GF-D8 (cell line): ENCODE data around the gene SNAI3.

ENCODE experiments used
- DNase-seq: peaks from one replicate; lab custom pipeline; 2025; lab: John Stamatoyannopoulos, UW

SNAI3 gene

GRCh38 chr16:88703486-88704309 lies 17.4 kb upstream of the SNAI3 start:
- DNase-seq: peak; percentile 94

- DNase-seq: peak; percentile 61
Observed at GRCh38 chr16:88702371-88703210, 16.3 kb upstream of the SNAI3 start.

GRCh38 chr16:88701581-88702370 lies 15.5 kb upstream of the SNAI3 start:
- DNase-seq: no peak

GRCh38 chr16:88700636-88701482 lies 14.6 kb upstream of the SNAI3 start:
- peak; percentile 96 for DNase-seq

GRCh38 chr16:88700322-88700635 lies 14.0 kb upstream of the SNAI3 start:
- no peak for DNase-seq

GRCh38 chr16:88699180-88699579 lies 12.9 kb upstream of the SNAI3 start:
- DNase-seq: no peak

GRCh38 chr16:88698646-88699045 lies 12.3 kb upstream of the SNAI3 start:
- no peak for DNase-seq

GRCh38 chr16:88697831-88698615 lies 11.7 kb upstream of the SNAI3 start:
- DNase-seq: no peak

- DNase-seq: no peak
Observed at GRCh38 chr16:88697116-88697830, 11.0 kb upstream of the SNAI3 start.

GRCh38 chr16:88696441-88696840 lies 10.1 kb upstream of the SNAI3 start:
- no peak for DNase-seq

- DNase-seq: no peak
Observed at GRCh38 chr16:88695753-88696152, 9.4 kb upstream of the SNAI3 start.

GRCh38 chr16:88695218-88695617 lies 8.9 kb upstream of the SNAI3 start:
- DNase-seq: no peak

GRCh38 chr16:88694221-88695087 lies 8.1 kb upstream of the SNAI3 start:
- no peak for DNase-seq

- no peak for DNase-seq
Observed at GRCh38 chr16:88693420-88694177, 7.3 kb upstream of the SNAI3 start.

GRCh38 chr16:88692861-88693260 lies 6.6 kb upstream of the SNAI3 start:
- no peak for DNase-seq

- peak; percentile 85 for DNase-seq
Observed at GRCh38 chr16:88691924-88692560, 5.7 kb upstream of the SNAI3 start.

GRCh38 chr16:88691129-88691813 lies 5.0 kb upstream of the SNAI3 start:
- no peak for DNase-seq
